ENCODE results near the gene SC5D. TPM values are rescaled to one million over a fixed set of nuclear protein-coding genes. Genes with fewer than 3 reads are reported as not detected.

SC5D gene
- total RNA-seq, 2 donors from 2014 or later, result 14.9 to 28.5 TPM

DNA sequence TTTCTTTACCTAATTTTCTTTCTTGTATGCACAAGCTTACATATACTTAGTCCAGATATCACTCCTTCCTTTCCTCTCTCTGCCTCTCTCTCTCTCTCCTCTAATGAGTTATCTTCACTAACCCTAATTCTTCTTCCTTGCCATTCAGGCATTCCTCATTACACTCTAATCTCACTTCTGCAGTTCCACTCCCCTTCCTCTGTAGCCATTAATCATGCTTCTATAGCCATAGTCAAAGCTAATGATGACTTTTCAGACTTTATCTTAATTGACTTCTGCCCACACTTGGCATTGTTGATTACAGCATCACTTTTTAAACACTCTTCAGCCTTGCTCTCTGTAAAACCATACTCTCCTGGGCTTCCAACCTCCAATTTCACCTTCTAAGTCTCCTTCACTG is 35.3 kb upstream of the SC5D start:
- TF ChIP-seq, protein P1, sequence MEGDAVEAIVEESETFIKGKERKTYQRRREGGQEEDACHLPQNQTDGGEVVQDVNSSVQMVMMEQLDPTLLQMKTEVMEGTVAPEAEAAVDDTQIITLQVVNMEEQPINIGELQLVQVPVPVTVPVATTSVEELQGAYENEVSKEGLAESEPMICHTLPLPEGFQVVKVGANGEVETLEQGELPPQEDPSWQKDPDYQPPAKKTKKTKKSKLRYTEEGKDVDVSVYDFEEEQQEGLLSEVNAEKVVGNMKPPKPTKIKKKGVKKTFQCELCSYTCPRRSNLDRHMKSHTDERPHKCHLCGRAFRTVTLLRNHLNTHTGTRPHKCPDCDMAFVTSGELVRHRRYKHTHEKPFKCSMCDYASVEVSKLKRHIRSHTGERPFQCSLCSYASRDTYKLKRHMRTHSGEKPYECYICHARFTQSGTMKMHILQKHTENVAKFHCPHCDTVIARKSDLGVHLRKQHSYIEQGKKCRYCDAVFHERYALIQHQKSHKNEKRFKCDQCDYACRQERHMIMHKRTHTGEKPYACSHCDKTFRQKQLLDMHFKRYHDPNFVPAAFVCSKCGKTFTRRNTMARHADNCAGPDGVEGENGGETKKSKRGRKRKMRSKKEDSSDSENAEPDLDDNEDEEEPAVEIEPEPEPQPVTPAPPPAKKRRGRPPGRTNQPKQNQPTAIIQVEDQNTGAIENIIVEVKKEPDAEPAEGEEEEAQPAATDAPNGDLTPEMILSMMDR (IDR thresholded peaks at IDR 0.05), result no peak
- ATAC-seq (ENCODE audit: insufficient number of reproducible peaks, low FRiP score, low read depth) (no peak), DNase-seq (ENCODE audit: low spot score) (no peak)
- Histone ChIP-seq H3K4me1 (ENCODE audit: control insufficient read depth in 1 of 2, low read depth in 2 of 2) (no peaks in the 10 kb centered on the region), H3K27ac (no peak overlapping the region), H3K36me3 (no peaks in the 10 kb centered on the region), H3K4me3 (no peak overlapping the region), H3K27me3 (replicated peaks; ENCODE audit: insufficient read depth) (no peaks in the 10 kb centered on the region), H3K9me3 (peaks cover 6% of the 10 kb centered on the region)

DNA sequence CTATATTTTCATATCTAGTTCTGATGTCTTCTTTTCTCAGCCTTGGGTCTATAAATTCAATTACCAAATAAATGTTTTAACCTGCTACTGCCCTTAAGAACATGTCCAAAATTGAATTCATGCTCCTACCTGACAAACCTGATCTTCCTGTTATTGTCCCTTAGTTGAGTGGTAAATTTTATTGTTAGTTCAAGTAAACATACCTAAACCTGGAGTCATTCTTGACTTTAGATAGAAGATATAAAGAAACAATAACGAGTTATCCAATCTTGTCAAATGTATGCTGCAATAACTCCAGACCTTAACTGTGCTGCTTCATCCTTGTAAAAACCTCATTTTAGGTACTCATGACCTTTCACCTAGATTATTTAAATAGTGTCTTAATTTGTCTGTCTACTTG is 34.6 kb upstream of the SC5D start:
- Histone ChIP-seq H3K27me3 (replicated peaks; ENCODE audit: insufficient read depth) (no peaks in the 10 kb centered on the region), H3K27ac (no peak overlapping the region), H3K36me3 (no peaks in the 10 kb centered on the region), H3K4me1 (ENCODE audit: control insufficient read depth in 1 of 2, low read depth in 2 of 2) (no peaks in the 10 kb centered on the region), H3K4me3 (no peak overlapping the region), H3K9me3 (peaks cover 6% of the 10 kb centered on the region)
- TF ChIP-seq, protein P1 (IDR thresholded peaks at IDR 0.05), result no peak
- DNase-seq (ENCODE audit: low spot score) (no peak), ATAC-seq (ENCODE audit: insufficient number of reproducible peaks, low FRiP score, low read depth) (no peak)

DNA sequence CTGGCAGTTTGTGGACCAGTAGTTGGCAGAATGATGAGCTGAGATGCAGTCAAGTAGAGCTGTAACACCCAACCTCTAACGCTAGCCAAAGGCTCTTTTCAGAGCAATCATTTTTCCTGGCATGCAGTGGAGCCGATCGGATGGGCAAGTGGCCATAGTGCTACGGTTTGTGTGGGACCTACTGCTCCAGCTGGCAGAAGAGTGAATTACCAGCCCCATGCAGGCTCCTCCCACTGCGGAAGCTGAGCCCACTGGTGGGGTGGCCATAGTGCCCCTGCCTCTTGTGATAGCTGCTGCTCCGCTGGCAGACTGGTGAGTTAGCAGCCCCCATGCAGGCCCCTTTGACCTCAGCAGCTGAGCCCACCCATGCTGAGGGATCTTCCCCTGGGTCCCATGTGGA is 27.0 kb upstream of the SC5D start:
- ATAC-seq (ENCODE audit: insufficient number of reproducible peaks, low FRiP score, low read depth), result no peak
- no peak overlapping the region for H3K4me3 ChIP-seq
- no peaks in the 10 kb centered on the region for H3K27me3 ChIP-seq (replicated peaks; ENCODE audit: insufficient read depth)

DNA sequence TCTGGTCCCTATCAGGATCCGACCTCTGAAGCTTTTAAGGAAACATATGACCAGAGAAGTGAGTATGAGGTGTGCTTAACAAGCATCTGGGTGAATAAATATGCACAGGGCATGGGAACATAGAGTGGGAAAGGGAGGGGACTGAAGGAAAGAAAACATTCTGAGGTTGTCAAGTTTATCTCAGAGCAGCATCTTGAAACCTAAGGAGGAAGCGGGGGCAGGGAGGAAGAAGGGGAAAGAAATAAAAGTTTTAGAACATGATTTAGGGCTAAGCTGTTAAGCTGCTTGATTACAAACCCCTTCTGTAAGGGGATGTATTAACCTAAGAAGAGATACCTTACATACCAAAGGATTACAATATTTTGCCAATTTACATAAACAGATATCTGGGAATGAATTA is 24.0 kb upstream of the SC5D start:
- Histone ChIP-seq H3K27ac (no peak overlapping the region), H3K36me3 (no peaks in the 10 kb centered on the region), H3K4me1 (ENCODE audit: control insufficient read depth in 1 of 2, low read depth in 2 of 2) (no peaks in the 10 kb centered on the region), H3K4me3 (no peak overlapping the region), H3K9me3 (no peaks in the 10 kb centered on the region), H3K27me3 (replicated peaks; ENCODE audit: insufficient read depth) (no peaks in the 10 kb centered on the region)
- ATAC-seq (ENCODE audit: insufficient number of reproducible peaks, low FRiP score, low read depth) (no peak), DNase-seq (ENCODE audit: low spot score) (no peak)
- TF ChIP-seq, protein P1 (IDR thresholded peaks at IDR 0.05), result no peak

More for the DNA sequence above, 27.0 kb upstream of the SC5D start:
- Histone ChIP-seq H3K9me3 (peaks cover 6% of the 10 kb centered on the region), H3K4me1 (ENCODE audit: control insufficient read depth in 1 of 2, low read depth in 2 of 2) (no peaks in the 10 kb centered on the region), H3K27ac (no peak overlapping the region), H3K36me3 (no peaks in the 10 kb centered on the region)
- TF ChIP-seq, protein P1 (IDR thresholded peaks at IDR 0.05), result no peak
- DNase-seq (ENCODE audit: low spot score), result no peak

DNA sequence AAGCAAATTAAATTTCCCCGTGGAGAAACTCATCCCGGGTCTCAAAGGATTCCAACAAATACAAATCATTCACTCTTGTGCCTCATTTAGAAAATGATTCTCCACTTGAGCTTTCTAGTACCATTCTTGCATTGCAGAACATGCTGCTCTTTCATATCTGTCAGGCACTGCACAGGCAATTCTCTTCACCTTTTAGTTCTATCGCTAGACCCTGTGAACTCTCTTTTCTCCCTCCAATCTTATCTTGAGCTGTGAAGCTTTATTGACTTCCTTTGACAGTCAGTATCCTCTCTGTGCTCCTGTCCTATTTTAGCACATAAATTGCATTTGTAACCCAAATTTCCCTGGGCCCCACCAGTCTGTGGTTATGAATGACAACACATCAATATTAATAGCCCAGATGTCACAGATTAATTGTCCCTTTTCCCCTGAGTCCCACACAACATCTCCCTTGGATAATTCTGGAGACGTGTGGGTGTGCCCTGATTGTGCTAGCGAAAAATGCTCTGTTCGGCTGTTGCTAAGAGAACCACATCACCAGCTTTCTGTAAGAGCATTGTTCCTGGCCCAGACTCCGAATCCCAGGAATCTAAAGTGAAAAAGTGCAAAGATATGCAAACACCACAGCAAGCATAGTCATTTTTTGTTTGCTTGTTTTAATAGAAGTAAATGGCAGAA is 22.4 kb upstream of the SC5D start:
- no peak overlapping the region for H3K4me3 ChIP-seq
- H3K9me3 ChIP-seq, result no peaks in the 10 kb centered on the region
- H3K27me3 ChIP-seq (replicated peaks; ENCODE audit: insufficient read depth), result no peaks in the 10 kb centered on the region
- ATAC-seq (ENCODE audit: insufficient number of reproducible peaks, low FRiP score, low read depth) (no peak), DNase-seq (ENCODE audit: low spot score) (no peak)
- TF ChIP-seq, protein P1 (IDR thresholded peaks at IDR 0.05), result no peak
- no peaks in the 10 kb centered on the region for H3K36me3 ChIP-seq
- H3K4me1 ChIP-seq (ENCODE audit: control insufficient read depth in 1 of 2, low read depth in 2 of 2), result no peaks in the 10 kb centered on the region
- no peak overlapping the region for H3K27ac ChIP-seq

Data from thoracic aorta (tissue), 2 donors.